Astrocyte (in vitro differentiated cells and primary cell): Measurements from ENCODE around the gene EEF2K. TPM values are rescaled to one million over a fixed set of nuclear protein-coding genes. Genes with fewer than 3 reads are reported as not detected.

ENCODE experiments used
- DNase-seq: peaks from one replicate; pipeline ENCODE4 v3.0.0-alpha.2; 2010; ENCODE audit warnings: low read depth
- FAIRE-seq: peaks from 2 replicates; lab custom pipeline; 2011; peaks lifted over from hg19 to GRCh38; lab: Jason Lieb, UNC
- H2AFZ ChIP-seq: 2 replicates; pipeline ENCODE4 v1.6.0; 2012; ENCODE audit warnings: low read depth, low read length, inconsistent platforms
- H3K27ac ChIP-seq: 2 replicates; pipeline ENCODE4 v1.5.1; 2011; ENCODE audit warnings: low read depth, low read length, inconsistent platforms
- H3K27me3 ChIP-seq: 2 replicates; pipeline ENCODE4 v1.6.0; 2011; ENCODE audit warnings: low read length, inconsistent platforms; ENCODE audit not compliant: insufficient read depth
- H3K36me3 ChIP-seq: 2 replicates; pipeline ENCODE4 v1.5.1; 2011; ENCODE audit warnings: low read length, inconsistent platforms; ENCODE audit not compliant: insufficient read depth
- H3K4me1 ChIP-seq: 2 replicates; pipeline ENCODE4 v1.5.1; 2011; ENCODE audit warnings: low read length, inconsistent platforms; ENCODE audit not compliant: insufficient read depth
- H3K4me2 ChIP-seq: 2 replicates; pipeline ENCODE4 v1.6.0; 2012; ENCODE audit warnings: low read length, inconsistent platforms
- H3K4me3 ChIP-seq: 2 replicates; pipeline ENCODE4 v1.5.1; 2011; ENCODE audit warnings: low read depth, mild to moderate bottlenecking, low read length, inconsistent platforms; ENCODE audit not compliant: insufficient read depth
- H3K79me2 ChIP-seq: 2 replicates; pipeline ENCODE4 v1.6.0; 2012; ENCODE audit warnings: mild to moderate bottlenecking, low read length, inconsistent platforms; ENCODE audit not compliant: insufficient read depth
- H3K9ac ChIP-seq: 2 replicates; pipeline ENCODE4 v1.6.0; 2012; ENCODE audit warnings: mild to moderate bottlenecking, low read length, inconsistent platforms
- H3K9me3 ChIP-seq: 2 replicates; pipeline ENCODE4 v1.5.1; 2012; ENCODE audit warnings: low read depth, mild to moderate bottlenecking, low read length, inconsistent platforms; ENCODE audit not compliant: insufficient read depth
- H4K20me1 ChIP-seq: 2 replicates; pipeline ENCODE4 v1.6.0; 2012; ENCODE audit warnings: low read length, inconsistent platforms; ENCODE audit not compliant: insufficient read depth
- H3K27ac Mint-ChIP-seq: one replicate; pipeline ENCODE4 v1.8.0; 2021; ENCODE audit warnings: mild to moderate bottlenecking, mixed read lengths; ENCODE audit not compliant: unreplicated experiment
- H3K27me3 Mint-ChIP-seq: one replicate; pipeline ENCODE4 v1.8.0; 2021; ENCODE audit warnings: low read depth, mixed read lengths; ENCODE audit not compliant: unreplicated experiment
- H3K36me3 Mint-ChIP-seq: one replicate; pipeline ENCODE4 v1.8.0; 2021; ENCODE audit warnings: low read depth, mixed read lengths; ENCODE audit not compliant: unreplicated experiment
- H3K4me1 Mint-ChIP-seq: one replicate; pipeline ENCODE4 v1.8.0; 2021; ENCODE audit warnings: low read depth, mixed read lengths; ENCODE audit not compliant: unreplicated experiment
- H3K4me3 Mint-ChIP-seq: one replicate; pipeline ENCODE4 v1.8.0; 2021; ENCODE audit warnings: mild to moderate bottlenecking, moderate library complexity, mixed read lengths; ENCODE audit not compliant: unreplicated experiment
- H3K9me3 Mint-ChIP-seq: one replicate; pipeline ENCODE4 v1.8.0; 2021; ENCODE audit warnings: mild to moderate bottlenecking, mixed read lengths; ENCODE audit not compliant: unreplicated experiment
- EZH2 ChIP-seq: IDR thresholded peaks from 2 replicates; pipeline ENCODE4 v1.6.1; 2012; ENCODE audit warnings: mild to moderate bottlenecking, low read length, inconsistent platforms; ENCODE audit not compliant: insufficient read depth
- total RNA-seq: library from RNA; stranded (reverse); gene quantifications from 2 replicates; pipeline ENCODE4 v1.2.1, GENCODE V29; 2021
- TF ChIP-seq, protein P1 (sequence below): IDR thresholded peaks from 2 replicates; pipeline ENCODE4 v1.5.1; 2011; ENCODE audit warnings: low read depth, mild to moderate bottlenecking, inconsistent platforms, low read length, moderate library complexity; ENCODE audit not compliant: insufficient read depth

The EEF2K gene
- total RNA-seq, 1 donor from 2014 or later = 20.9 TPM

DNA sequence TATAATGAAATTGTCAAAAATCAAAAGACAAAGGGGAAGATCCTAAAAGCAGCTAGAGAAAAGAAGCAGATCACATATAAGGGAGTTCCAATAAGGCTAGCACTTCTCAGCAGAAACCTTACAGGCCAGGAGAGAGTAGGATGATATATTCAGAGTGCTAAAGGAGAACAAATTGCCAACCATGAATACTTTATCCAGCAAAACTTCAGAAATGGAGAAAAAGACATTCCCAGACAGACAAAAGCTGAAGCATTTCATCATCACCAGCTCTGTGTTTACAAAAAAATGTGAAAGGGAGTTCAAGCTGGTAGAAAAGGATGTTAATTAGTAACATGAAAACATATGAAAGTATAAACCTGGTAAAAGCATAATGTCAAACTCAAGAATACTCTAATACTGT lies 131.0 kb downstream of the EEF2K start:
- no peak overlapping the region for H2AFZ ChIP-seq
- no peaks in the 10 kb centered on the region for H3K27me3 ChIP-seq
- peaks cover 53% of the 10 kb centered on the region for H3K36me3 Mint-ChIP-seq
- DNase-seq (no peak), FAIRE-seq (no peak)
- no peaks in the 10 kb centered on the region for H3K27me3 Mint-ChIP-seq
- TF ChIP-seq, protein P1, sequence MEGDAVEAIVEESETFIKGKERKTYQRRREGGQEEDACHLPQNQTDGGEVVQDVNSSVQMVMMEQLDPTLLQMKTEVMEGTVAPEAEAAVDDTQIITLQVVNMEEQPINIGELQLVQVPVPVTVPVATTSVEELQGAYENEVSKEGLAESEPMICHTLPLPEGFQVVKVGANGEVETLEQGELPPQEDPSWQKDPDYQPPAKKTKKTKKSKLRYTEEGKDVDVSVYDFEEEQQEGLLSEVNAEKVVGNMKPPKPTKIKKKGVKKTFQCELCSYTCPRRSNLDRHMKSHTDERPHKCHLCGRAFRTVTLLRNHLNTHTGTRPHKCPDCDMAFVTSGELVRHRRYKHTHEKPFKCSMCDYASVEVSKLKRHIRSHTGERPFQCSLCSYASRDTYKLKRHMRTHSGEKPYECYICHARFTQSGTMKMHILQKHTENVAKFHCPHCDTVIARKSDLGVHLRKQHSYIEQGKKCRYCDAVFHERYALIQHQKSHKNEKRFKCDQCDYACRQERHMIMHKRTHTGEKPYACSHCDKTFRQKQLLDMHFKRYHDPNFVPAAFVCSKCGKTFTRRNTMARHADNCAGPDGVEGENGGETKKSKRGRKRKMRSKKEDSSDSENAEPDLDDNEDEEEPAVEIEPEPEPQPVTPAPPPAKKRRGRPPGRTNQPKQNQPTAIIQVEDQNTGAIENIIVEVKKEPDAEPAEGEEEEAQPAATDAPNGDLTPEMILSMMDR = no peak
- TF ChIP-seq EZH2 = no peak
- H3K4me1 ChIP-seq = no peaks in the 10 kb centered on the region
- no peak overlapping the region for H3K27ac ChIP-seq
- H3K27ac Mint-ChIP-seq = no peak overlapping the region
- peaks cover 23% of the 10 kb centered on the region for H3K9me3 Mint-ChIP-seq
- H3K9ac ChIP-seq = no peak overlapping the region
- H4K20me1 ChIP-seq = peaks cover 34% of the 10 kb centered on the region
- no peak overlapping the region for H3K4me2 ChIP-seq
- no peaks in the 10 kb centered on the region for H3K9me3 ChIP-seq
- H3K36me3 ChIP-seq = peaks cover 45% of the 10 kb centered on the region
- no peak overlapping the region for H3K4me3 ChIP-seq
- H3K79me2 ChIP-seq = peaks cover 18% of the 10 kb centered on the region
- H3K4me3 Mint-ChIP-seq = no peak overlapping the region
- H3K4me1 Mint-ChIP-seq = peaks cover 3% of the 10 kb centered on the region

DNA sequence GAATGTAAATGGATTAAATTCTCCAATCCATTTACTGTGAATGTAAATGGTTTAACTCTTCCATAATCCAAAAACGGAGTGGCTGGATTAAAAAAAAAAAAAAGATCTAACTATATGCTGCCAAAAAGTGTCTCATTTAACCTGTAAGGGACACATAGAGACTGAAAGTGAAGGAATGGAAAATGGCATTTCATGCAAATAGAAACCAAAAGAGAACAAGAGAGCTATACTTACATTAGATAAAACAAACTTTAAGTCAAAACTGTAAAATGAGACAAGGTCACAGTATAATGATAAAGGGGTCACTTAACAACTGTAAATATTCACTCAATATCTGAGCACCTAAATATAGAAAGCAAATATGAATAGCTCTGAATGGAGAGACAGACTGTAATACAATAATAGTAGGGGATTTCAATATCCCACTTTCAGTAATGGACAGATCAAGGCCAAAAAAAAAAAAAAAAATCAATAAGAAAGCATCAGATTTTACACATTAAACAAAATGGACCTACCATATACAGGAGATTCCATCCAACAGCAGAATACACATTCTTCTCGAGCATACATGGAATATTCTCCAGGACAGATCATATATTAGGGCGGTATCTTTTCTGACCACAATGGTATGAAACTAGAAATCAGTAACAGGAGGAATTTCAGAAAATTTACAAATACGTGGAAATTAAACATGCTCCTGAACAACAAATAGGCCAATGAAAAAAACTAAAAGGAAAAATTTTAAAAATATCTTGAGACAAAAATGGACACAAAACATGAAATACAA lies 132.0 kb downstream of the EEF2K start:
- Histone ChIP-seq H3K9ac (no peak overlapping the region), H3K36me3 (peaks cover 40% of the 10 kb centered on the region), H3K27ac (no peak overlapping the region), H3K79me2 (peaks cover 18% of the 10 kb centered on the region), H3K4me2 (no peak overlapping the region), H3K4me3 (no peak overlapping the region), H3K9me3 (no peaks in the 10 kb centered on the region), H3K4me1 (no peaks in the 10 kb centered on the region), H4K20me1 (peaks cover 30% of the 10 kb centered on the region), H3K27me3 (no peaks in the 10 kb centered on the region), H2AFZ (no peak overlapping the region)
- DNase-seq (no peak), FAIRE-seq (no peak)
- H3K36me3 Mint-ChIP-seq = peaks cover 54% of the 10 kb centered on the region
- no peaks in the 10 kb centered on the region for H3K27me3 Mint-ChIP-seq
- peaks cover 3% of the 10 kb centered on the region for H3K4me1 Mint-ChIP-seq
- TF ChIP-seq EZH2 = no peak
- TF ChIP-seq, protein P1 = no peak
- H3K4me3 Mint-ChIP-seq = no peak overlapping the region
- peak overlapping the region; percentile 75 for H3K27ac Mint-ChIP-seq
- H3K9me3 Mint-ChIP-seq = peaks cover 23% of the 10 kb centered on the region

Other genes with a start within 250 kb of the EEF2K start
- not detected in 2 replicates for gene PDZD9, start 205.2 kb upstream of the EEF2K start, total RNA-seq
- gene MOSMO, start 198.2 kb upstream of the EEF2K start, total RNA-seq = 10.7 and 11.5 TPM in 2 replicates
- gene VWA3A, start 113.7 kb upstream of the EEF2K start, total RNA-seq = not detected in 2 replicates
- not detected in 2 replicates for gene SDR42E2, start 43.8 kb upstream of the EEF2K start, total RNA-seq
- gene POLR3E, start 91.1 kb downstream of the EEF2K start, total RNA-seq = 30.3 and 32.5 TPM in 2 replicates
- gene CDR2, start 168.3 kb downstream of the EEF2K start, total RNA-seq = 56.5 and 57.6 TPM in 2 replicates